Fibroblast of skin of left biceps (primary cell): ENCODE measurements around the gene REPS1.
"Not testable (repeated sequence)": the region's sequence is repeated elsewhere in the genome, so short reads cannot be mapped to it uniquely, and the experiment has no call there.

Experiments used
- DNase-seq, 2 experiments: peaks; one replicate each; pipeline ENCODE4 v3.0.0-alpha.2; 2013; ENCODE audit warnings: low read depth in 2 of 2

REPS1 gene, protein sequence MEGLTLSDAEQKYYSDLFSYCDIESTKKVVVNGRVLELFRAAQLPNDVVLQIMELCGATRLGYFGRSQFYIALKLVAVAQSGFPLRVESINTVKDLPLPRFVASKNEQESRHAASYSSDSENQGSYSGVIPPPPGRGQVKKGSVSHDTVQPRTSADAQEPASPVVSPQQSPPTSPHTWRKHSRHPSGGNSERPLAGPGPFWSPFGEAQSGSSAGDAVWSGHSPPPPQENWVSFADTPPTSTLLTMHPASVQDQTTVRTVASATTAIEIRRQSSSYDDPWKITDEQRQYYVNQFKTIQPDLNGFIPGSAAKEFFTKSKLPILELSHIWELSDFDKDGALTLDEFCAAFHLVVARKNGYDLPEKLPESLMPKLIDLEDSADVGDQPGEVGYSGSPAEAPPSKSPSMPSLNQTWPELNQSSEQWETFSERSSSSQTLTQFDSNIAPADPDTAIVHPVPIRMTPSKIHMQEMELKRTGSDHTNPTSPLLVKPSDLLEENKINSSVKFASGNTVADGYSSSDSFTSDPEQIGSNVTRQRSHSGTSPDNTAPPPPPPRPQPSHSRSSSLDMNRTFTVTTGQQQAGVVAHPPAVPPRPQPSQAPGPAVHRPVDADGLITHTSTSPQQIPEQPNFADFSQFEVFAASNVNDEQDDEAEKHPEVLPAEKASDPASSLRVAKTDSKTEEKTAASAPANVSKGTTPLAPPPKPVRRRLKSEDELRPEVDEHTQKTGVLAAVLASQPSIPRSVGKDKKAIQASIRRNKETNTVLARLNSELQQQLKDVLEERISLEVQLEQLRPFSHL

DNA sequence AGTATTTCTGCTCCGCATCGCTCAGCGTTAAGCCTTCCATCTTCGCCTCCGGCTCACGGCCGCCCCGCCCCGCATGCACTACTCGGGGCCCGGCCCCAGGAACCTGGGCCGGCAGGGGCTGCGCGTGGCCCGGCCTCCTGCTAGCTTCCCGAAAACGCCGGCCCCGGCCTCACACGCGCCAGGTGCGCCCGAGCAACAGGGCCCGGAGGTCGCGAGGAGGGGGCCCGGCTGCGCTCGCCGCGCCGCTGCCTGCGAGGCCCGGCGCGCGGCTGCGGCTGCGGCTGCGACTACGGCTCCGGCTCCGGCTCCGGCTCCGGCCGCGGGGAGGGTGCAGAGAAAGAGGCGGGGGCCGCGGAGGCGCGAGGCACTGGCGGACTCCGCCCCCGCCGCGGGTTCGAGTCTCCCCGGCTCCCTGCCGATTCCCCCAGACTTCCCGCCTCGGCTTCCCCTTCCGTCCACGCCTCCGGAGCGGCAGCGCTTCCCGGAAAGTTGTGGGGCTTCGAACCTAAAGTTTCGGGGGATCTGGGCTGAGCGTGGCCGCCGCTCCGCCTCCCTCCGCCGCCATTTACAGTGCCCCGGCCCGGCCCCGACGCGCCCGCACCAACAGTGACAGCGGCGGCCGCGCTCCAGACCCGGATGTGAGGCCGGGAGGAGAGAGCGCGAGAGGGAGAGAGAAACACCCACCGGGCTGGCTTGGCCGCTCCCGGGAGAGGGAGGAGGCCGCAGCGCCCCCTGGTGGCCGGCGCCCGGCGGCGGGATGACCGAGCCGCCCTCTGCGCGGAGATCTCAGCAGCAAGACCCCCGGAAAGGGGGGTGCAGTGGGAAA lies at the start of gene REPS1:
REPS1 (minus strand) TSS at position 611 of the 826 bp plus-strand sequence; CDS start at position 40, 571 bp downstream.
- peak; percentile 68 for DNase-seq

DNA sequence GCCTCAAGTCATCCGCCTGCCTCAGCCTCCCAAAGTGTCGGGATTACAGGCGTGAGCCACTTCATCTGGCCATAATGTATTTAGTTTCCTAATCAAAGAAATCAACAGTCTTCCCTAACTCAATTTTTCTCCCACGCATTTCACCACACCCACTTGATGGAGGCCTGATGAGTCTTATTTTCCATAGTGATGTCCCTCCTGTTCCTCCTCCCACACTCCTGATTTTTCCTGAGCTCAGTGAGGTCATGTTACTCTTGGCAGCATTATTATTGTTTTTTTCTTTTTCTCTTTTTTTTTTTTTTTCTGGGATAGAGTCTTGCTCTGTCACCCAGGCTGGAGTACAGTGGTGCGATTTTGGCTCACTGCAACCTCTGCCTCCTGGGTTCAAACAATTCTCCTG lies 49.4 kb upstream of the REPS1 start:
- no peak for DNase-seq

DNA sequence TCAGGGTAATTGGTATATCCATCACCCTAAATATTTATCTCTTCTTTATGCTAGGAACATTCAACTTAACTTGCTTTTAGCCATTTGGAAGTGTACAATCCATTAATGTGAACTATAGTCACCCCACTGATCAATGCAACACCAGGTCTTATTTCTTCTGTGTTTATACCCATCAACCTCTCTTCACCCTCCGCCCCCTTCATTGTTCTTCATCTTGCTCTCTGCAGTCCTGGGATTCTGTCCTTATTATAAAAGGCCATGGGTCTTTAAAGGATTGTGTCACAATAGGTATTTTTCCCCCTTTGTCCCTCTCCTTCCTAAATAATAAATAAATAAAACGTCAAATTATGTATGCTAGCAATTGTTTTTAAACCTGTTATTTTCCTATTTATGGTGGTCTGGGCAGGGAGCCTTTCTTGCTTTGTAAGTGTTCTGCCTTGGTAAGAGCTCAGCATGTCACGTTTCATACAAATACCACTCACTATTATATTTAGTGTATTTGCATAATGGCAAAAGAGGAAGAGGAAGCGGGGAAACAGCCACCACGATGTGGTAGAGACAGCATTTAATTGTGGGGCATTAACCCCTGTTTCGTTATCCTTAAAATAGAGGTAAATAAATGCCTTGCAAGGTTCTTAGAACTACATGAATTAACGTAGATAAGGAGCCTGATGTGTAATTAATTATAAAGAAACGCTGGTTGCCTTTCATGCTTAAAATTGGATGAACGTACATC lies 42.3 kb upstream of the REPS1 start:
- DNase-seq, result no peak

DNA sequence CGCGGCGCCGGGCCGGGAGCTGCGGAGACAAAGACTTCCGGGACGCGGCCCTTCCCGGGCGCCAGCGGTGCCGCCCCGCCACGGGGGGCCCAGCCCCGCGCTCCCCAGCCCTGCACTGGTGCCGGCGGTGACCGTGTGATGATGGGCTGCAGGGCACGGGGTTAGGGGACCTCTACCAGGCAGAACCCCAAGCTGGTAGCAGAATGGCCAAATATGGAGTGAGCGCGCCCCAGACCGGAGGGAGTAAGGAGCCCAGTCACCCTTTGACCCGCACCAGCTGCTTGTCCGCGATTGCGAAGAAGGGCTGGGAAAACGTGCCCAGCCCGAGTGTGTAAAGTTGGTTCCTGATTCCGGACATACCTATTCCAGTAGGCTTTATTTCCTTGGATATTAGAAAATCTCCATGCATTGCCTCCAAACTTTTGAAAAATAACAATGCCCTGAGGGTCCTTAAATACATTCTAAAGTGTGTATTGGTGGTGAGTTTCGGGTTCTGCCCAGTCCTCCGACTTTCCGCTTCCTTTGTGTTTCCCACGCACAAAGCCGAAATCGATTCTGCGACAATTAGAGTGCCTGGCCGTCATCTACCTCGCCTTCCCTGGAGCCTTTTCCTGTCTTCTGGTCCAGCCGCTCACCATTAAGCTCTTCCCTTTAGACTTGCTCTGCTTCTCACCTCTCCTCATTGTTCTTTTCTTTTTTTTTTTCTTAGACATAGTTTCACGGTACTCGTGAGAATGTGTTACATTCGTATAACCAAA lies 41.6 kb upstream of the REPS1 start:
- DNase-seq, result no peak

DNA sequence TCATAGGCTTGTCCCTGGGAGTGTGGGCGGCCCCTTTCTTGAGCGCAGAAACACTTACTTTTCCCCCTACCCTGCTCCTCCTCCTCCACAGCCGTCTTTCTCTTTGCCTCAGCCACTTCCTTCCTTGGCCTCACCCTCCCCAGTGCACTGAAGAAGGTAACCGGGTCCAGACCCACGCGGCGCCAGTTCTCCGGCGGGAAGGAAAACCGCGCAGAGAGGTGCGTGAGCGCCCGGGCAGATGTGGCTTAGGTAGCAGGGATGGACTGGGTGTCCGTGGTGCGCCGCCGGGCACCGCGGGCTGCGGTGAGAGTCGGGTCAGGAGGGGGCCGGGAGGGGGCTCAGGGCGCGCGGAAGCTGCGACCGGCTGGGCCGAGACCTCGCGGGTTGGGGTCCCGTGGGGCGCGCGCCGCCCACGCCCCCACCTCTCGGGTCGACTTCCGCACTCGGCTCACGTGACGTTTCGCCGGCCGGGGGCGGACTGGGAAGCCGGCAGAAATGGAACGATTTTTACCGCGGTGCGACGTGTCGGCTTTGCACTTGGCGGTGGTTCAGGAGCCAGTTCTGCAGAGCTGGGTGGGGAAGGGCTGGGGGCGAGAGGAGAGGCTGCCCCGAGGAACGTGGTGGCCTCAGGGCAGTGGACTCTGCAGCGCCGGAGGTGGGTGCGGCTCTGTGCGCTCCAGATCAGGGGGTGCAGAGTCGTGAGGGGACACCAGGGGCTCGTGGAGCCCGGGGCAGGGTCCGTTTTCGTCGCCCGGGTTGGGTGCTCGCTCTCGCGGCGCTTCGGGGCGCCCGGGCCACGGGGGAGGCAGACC lies 40.8 kb upstream of the REPS1 start, which contains the start of gene ABRACL:
ABRACL (plus strand) TSS at position 88 of the 812 bp plus-strand sequence. CDS start 5,416 bp downstream, outside the sequence.
- DNase-seq, result no peak

DNA sequence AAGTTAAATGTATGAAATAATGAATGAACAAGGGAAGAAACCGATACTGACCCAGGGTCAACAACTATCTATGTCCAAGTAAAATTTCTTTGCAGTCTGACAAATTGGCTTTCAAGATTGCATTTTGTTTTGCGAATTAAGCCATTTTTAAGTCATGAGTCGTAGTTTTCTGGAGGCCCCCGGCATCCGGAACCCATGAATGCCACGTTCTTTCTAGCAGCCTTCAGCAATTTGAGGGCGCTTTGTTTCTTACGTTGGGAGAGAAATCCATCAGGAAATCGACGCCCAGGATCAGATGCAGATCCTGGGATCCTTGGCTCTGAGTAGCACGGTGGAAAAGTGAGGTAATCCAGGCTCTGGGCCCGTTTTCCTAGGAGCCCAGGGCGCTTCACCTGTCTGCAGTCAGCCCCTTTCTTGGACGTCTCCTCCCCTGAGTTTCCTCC lies 40.2 kb upstream of the REPS1 start:
- no peak for DNase-seq

DNA sequence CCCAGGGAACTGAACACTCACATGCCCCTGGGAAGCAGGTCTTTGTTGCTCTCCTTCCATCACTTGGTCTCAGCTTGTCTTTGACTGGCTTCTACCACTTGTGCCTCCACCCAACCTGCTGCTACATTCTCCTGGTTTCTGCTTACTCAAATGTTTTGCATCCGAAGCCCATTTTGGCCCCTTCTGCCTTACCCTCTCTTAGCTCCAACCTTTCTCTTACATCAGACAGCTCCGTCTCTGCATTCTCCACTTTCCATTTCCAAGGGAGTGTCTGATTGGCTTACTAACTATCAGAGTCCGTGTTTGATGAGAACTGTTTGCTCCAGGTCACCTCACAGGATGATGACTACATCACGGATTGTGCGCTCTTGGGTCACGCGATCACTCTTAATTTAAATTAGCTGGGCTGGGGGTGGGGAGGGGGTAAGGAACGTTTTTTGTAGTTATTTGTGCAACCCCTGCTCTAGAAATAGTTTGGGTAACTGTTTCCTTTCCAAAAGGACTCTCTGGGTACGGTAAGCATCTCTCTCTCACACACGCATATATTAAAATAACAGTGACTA lies 39.6 kb upstream of the REPS1 start:
- DNase-seq, result no peak

DNA sequence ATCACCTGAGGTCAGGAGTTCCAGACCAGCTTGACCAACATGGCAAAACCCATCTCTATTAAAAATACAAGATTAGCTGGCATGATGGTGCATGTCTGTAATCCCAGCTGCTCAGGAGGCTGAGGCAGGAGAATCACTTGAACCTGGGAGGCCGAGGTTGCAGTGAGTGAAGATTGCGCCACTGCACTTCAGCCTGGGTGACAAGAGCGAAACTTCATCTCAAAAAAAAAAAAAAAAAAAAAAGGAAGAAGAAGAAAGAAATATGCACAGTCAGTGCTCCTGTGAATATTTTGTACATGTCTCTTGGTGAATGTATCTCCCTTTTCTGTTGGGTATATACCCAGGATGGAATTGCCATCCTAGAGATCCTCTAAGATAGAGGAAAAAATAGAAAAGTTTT lies 37.4 kb upstream of the REPS1 start:
- DNase-seq, result not testable (repeated sequence)

DNA sequence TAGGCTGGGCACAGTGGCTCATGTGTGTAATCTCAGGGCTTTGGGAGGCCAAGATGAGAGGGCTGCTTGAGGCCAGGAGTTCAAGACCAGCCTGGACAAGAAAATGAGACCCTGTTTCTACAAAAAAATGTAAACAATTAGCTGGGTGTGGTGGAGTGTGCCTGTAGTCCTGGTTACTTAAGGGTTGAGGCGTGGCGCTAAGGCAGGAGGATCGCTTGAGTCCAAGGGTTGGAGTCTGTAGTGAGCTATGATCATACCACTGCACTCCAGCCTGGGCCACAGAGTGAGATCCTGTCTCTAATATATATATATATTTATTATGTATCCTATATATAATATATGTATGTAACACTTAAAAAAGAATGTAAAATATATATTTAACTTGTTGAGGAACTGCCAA lies 32.6 kb upstream of the REPS1 start:
- no peak for DNase-seq

DNA sequence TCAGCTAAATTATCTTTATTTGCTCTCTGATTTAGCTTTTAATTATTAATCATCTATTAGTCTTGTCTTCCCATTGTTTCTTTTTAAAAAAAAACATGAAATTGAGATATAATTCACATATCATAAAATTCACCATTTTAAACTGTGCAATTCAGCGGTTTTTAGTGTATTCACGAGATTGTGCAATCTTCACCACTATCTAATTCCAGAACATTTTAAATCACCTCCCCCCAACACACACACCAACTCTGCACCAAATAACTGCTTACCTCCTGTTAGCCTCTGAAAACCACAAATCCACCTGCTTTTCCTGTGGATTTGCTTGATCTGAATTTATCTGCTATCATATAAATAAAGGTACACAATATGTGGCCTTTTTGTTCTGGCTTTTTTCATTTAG lies 31.7 kb upstream of the REPS1 start:
- no peak for DNase-seq

DNA sequence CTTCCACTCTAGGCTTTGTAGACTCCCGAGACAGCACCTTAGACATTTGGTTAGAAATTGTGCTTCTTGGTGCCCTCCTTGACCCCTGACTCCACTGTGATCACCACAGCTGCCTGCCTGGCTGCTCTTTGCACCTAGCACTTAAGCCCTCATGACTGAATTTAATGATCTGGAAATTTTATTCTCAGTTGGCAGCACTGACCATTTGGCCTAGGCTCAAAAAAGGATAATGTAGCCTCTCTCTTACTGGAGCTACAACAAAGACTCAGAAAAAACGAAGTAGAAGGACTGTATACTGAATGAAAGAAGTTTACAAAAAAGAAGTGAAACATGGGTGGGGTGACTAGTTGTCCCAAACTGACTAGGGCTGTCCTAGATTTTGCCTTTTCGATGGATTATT lies 29.2 kb upstream of the REPS1 start:
- DNase-seq, result no peak

DNA sequence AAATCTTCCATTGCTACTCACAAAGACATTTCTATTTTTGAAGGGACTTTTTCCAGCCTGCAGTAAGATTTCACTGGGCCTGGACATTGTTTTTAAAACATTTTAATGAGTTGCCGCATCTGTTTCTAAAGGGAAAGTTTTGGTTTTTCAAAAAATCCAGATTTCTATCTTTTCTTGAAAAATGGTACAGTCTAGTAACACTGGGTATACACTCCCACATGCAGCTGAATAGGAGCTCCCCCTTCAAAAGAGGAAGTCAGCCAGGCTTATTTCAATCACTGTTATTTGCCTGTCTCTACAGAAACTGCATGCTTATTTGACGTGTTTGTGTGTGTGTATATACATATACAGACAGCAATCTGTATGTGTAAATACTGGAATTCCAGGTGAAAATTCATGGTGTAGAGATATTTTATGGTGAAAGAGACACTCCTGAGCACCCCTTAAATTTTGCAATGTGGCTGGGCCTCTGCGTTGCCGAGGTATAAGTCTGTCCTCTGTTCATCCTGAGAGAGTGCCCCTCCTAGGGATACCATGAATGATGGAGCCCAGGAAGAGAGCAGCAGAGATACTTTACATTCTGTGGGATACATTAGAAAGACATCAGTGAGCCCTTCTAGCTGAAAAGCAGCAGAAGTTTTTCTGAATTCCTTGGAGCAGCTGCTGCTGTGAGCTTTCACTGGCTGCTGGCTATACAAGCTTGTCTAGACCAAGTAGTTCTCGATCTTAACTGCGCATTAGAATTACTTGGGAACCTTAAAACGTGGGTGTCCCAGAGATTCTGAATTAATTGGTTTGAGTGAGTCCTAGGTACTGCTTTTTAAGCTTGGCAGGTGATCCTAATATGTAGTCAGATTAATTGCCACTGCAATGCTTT lies 28.5 kb upstream of the REPS1 start:
- no peak for DNase-seq

DNA sequence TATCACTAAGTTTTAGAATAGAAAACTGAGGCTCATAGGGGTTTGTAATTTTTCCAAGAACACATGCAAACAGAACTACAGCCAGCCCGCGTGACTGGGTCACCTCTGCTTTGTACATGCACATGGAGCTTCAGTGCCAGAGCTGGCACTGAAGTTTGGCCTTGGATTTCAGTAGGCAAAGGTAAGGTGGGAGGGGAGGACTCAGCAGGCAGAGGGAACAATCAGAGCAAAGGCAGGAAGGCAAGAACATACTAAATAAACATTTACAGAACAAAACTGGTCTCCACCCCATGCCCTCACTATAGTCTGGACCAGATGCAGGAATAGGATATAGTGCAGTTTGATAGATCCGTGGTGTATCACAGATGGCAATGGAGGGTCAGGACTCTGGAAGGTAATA lies 26.9 kb upstream of the REPS1 start:
- no peak for DNase-seq

DNA sequence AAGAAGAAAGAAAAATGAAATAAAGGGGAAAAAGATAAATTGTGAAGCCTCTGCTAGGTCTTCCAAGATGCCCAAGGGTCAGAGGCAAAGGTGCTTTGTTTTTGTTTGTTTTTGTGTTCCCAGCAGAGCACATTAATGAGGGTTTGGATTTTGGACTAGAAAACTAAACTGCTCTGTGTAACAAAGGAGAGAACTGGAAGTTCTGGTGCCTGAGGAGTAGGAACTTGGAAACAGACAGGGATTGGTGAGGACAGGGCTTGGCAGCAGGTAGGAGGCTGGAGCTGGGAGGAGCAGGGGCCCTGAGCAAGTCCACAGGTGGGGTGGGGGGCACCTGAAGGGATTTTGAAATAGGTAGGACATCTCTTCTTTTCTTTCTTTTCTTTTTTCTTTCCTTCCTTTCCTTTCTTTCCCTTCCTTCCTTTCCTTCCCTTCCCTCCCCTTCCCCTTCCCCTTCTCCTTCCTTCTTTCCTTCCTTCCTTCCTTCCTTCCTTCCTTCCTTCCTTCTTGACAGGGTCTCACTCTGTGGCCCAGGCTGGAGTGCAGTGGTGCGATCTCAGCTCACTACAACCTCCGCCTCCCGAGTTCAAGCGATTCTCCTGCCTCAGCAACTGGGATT lies 25.2 kb upstream of the REPS1 start:
- DNase-seq, result no peak

DNA sequence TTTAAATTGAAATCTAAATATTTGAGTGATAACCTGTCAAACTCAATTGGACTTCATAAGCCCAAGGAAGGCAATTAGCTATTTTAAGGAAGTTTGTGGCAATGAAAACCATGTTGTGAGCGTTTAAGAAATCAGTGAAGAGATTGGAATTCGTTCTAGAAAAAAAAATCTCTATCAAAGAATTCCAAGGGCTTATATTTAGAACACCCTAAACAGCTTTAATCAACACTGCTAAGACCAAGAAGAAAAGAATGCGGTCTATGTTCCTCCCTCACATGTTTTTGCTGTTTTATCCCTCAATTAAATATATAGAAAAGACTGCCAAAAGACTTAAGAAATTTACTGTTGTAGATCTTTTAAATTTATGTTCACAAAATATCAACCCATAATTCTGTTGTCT lies 23.9 kb upstream of the REPS1 start:
- no peak for DNase-seq

DNA sequence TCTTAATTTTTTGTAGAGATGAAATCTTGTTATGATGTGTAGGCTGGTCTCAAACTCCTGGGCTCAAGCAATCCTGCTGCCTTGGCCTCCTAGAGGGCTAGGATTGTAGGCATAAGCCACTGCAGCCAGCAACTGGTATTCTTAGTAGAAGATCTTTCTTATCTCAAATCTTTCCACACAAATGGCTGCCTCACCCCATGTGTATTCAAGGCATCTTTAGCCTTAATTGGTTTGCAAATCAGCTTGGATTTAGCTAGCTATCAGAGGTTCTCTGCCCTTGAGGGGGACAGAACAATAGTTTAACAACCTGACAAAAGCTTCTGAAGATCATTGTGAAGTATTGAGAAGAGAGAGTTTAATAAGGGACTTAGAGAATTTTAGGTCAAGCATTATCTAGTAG lies 22.6 kb upstream of the REPS1 start:
- no peak for DNase-seq

DNA sequence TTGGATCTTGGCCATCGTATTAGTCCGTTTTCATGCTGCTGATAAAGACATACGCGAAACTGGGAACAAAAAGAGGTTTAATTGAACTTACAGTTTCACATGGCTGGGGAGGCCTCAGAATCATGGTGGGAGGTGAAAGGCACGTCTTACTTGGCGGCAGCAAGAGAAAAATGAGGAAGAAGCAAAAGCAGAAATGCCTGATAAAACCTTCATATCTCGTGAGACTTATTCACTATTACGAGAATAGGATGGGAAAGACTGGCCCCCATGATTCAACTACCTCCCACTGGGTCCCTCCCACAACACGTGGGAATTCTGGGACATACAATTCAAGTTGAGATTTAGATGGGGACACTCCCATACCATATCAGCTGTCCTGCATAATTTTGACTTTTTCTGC lies 20.1 kb upstream of the REPS1 start:
- DNase-seq, result no peak

DNA sequence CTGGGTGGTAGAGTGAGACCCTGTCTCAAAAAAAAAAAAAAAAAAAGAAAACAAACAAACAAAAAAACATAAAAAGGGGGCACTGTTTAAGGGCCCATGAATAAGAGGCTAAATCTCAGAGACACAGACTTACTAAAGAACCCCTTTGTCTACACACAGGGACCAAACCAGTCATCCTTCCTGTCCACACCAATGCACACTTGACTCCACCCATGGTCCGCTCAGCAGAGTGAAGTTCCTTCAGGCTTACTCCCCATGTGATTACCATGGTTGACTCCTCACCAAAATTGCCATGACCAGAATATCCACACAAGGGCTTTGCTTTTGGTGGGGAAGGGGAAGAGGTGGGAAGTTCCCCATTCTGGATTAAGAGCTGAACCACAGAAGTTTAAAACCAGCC lies 19.4 kb upstream of the REPS1 start:
- DNase-seq, result no peak
